SHP77 (cell line): ENCODE data around the gene NR2E3.

Experiments
- DNase-seq, 2 experiments: peaks; one replicate each; lab custom pipeline; 2025; lab: John Stamatoyannopoulos, UW

Gene NR2E3

DNA sequence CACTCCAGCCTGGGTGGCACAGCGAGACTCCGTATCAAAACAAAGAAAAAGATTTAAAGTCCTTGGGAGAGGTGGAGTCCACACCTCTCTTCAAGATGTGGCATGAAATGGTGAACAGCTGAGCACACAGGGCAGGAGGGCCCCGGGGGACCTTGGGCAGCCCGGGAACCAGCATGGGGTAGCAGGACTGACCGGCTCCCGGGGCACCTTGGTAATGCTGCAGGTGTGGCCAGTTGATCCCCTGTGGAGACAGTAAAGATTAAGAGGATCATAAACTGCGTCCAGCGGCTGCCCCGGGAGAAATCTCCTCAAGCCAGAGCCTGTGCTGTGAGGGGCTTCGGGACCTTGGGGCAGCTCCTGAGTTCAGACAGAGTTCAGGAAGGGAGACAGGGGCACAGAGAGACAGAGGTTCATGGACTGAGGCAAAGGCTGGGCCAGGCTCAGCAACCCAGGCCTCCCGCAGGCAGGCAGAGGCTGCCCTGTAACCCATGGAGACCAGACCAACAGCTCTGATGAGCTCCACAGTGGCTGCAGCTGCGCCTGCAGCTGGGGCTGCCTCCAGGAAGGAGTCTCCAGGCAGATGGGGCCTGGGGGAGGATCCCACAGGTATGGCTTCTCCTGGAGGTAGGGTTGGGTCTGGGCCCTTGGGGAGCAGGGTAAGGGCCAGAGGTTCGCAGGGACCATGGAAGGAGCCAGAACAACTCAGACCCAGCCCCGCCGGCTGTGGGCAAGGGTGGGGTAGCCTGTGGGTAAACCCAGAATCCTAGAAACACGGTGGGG lies at the start of gene NR2E3:
Gene NR2E3 (plus strand): TSS at position 299 of the 780 bp plus-strand sequence. CDS start 190 bp downstream, at position 489.
- no peak for DNase-seq

DNA sequence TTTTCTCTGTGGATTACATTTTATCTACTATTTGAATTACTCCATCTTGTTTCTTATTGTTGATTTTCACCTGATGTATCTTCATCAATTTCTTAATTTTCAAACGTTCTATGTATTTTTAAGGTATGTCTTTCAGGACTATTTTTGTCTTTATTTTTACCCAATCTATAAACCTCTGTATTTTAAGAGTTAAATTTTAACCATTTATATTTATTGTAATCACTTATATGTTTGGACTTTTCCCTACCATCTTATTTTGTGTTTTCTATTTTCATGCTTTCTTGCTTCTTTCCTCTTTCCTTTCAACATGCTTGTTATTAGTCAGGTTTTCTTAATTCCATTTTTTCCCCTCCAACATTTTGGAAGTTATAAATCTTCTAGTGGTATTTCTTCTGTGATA lies 49.5 kb upstream of the NR2E3 start:
- DNase-seq: no peak

DNA sequence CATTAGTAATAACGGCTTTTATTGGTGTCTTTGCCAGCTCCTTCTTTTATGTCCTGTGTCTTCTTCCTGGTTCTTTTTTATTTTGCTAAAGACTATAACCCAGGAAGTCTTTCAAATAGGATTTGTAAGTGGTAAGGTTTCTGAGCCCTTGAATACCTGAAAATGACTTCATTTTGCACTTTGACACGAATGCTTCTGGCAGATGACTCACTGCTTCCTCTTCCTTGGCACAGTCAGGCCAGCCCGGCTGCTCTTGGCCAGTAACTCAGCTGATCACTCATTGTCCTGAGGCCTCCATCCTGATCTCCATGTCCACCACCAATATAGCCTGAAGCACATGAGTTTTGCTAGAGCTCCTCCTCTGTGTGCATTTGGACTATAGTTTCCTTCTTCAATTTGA lies 48.7 kb upstream of the NR2E3 start:
- DNase-seq: no peak

DNA sequence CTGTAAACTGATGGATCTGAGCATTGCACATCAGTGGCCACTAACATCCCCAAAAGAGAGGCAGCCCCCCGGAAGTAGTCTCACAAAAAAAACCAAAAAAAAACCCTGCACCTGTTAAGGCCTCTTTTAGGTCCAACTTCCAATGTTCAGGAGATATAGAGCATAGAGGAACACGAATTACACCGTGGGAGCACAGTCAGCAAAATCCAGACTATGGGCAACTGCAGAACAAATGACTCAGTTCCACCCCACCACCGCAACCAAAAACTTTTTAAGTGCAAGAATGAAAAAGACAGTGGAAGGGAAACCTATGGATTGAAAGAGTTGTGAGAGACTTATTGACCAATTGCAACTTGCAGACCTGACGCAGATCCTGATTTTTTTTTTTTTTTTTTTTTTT lies 42.2 kb upstream of the NR2E3 start:
- no peak for DNase-seq

DNA sequence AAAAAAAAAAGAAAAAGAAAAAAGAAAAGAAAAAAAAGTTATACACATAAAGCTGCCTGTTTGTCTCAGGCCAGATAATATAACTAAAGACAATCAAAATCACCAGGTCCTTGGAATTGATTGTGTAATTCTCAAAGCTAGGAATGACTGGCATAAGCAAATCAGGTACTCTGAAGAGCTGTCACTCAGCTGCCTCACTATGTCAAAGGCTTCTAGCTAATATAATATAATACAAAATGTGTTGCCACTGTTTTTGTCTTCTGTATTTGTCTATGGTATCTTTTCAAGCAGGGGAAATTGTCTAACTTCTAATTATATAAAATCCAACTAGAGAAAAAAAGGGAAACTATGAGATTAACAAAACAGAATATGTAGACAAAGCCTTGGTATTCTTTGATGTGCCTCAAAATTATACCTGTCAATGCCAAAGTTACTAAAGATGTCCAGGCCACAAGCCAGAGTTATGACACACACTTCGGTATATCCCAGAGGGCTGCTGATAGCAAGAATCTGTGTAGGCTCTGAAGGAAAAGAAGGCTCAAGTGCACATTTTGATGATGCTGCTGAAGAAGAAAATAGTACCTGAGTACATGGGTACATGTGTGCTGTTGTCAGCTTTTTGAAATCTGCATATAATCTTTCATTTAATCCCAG lies 37.0 kb upstream of the NR2E3 start:
- no peak for DNase-seq

GRCh38 chr15:71775856-71776255 lies 34.5 kb upstream of the NR2E3 start:
- DNase-seq: no peak

- no peak for DNase-seq
Observed at GRCh38 chr15:71776304-71776703, 34.0 kb upstream of the NR2E3 start.

DNA sequence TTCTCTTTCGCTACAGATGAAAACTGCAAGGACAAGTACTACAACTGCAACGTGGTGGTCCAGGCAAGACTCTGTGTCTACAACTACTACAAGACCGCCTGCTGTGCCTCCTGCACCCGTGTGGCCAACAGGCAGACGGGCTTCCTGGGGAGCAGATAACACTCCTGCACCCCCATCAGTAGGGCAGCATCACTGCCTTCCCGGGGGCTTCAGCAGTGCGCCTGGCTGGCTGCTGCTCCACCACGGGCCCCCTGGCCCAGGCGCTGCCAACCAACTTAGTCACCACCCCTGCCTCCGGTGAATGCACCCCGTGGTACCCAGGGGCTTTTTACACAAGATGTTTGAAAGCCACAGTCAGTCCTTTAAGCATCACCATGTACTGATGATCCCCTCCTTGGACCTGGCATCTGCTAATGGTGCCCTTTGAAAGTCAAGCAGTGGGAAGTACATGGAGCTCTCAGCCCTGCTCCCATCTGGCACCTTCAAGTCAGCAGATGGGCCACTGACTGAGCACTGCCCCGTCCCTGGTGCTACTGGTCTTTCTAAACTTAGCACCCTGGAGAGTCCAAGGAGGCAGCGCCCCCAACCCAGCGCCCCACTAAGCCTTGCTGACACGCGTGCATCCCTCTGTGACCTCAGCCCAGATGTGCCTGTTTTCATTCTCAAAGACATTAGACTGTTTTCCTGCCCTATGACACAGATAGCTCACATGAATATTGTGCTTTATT lies 33.0 kb upstream of the NR2E3 start:
- DNase-seq: no peak

GRCh38 chr15:71779073-71779797 lies 31.1 kb upstream of the NR2E3 start:
- DNase-seq: no peak

GRCh38 chr15:71780115-71780976 lies 30.0 kb upstream of the NR2E3 start:
- DNase-seq: peak; percentile 17 to 26

DNA sequence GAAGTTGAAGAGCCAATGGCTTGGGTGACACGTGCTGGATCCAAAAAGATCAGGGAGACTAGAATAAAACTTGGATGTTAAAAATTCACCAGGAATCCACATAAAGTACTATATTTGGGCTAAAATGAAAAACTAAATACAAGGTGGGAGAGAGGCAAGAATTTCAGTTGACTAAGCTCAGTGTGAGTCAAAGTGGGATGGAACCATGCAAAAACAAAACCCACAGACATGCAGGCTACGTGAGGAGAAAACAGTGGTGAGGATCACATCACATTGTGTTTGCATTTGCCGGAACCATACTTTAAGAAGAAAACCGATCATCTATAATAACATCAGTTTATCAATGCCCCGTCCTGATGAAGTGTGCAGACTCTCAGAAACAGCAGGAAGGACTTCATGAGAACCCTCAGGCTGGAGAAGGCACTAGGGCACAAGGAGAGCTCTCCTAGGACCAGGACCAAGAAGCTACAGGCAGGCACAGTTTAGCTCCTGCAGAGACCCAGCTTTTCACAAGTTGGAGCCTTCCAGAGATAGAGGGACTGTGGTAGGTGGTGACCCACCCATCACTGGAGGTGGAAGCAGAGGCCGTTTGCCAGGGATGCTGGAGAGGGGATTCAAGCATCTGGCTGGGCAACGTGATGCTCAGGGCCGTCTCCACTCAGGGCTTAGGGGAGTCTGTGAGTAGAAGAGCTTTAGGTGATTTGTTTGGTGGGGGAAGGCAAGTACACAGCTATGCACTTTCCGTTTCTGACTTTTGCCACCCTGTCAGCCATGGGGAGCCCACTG lies 29.0 kb upstream of the NR2E3 start:
- DNase-seq: no peak

DNA sequence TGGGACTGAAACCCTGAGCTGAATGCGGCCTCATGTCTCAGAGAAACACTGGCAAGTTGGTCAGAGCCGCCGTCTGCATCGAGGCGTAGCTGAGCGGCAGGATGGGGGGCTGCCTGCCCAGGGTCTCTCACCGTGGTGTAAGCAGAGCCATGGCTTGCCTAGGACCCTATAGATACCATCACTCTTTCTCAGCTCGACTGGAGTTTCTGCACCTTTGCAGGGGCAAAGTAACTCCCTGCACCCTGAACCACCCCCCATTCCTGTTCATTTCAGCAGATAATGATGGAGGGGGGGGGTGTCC lies 28.4 kb upstream of the NR2E3 start:
- no peak for DNase-seq

DNA sequence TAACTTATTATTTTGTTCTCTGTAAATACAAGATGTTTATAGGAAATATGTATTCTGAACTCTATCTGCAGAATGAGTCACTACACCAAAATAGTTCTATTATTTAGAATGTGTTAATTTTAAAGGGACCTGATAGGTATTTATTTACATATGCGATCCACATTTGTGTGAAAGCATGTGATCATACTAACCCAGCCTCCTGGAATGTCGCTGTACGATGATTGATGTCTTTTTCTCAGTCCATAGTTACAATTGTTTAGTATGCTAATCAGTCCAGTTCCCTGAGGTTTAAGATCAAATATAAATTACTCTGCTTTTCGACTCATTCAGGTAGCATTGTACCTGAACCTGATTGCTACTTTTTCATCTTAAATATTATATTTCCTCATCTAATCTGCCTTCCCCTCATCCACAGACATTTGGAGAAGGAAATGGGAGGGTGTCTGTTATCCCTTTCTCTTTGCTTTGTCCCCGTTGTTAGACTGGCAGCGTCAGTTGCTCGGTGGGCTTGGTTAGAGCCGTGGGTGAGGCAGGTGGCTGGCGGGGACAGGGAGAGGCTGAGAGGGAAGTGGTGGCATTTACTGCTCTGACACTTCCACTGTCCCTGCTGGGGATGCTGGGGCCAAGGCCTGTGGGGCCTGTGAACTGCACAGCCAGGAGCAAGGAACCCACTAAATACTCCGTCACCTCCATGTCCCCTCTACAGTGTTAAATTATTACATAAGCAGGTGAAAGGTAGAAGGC lies 27.8 kb upstream of the NR2E3 start:
- DNase-seq: no peak

- no peak for DNase-seq
Observed at GRCh38 chr15:71784719-71785118, 25.6 kb upstream of the NR2E3 start.

GRCh38 chr15:71785996-71786395 lies 24.4 kb upstream of the NR2E3 start:
- DNase-seq: no peak

DNA sequence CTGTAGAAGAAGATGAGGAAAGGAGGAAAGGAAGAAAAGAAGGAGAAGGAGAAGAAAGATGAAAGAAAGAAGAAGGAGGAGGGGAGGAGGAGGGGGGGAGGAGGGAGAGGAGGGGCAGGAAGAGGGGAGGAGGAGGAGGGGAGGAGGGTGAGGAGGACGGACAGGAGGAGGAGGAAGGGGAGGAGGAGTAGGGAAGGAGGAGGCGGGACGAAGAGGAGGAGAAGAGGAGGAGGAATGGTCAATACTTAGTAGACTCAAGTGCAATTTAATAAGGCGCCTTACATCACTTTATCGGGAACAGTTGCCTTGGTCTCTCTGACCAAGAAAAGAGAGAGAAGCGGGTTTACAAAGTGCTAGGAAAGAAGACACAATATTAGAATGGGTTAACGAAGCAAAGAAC lies 23.7 kb upstream of the NR2E3 start:
- no peak for DNase-seq

GRCh38 chr15:71788646-71789579 lies 21.4 kb upstream of the NR2E3 start:
- no peak for DNase-seq

DNA sequence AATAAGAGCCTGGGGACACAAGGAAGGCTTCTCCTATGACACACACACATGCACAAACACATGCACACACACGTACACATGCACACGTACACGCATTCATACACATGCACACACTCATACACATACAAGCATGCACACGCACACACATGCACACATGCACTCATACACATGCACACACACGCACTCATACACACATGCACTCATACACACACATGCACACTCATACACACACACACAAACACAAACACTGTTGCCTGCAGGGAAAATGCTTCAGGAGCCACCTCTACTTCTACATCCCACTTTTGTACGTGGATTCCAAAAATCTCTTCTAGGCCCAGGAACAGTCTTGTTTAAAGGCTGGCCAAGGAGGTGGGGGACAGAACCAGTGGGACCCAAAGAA lies 20.7 kb upstream of the NR2E3 start:
- DNase-seq: no peak

DNA sequence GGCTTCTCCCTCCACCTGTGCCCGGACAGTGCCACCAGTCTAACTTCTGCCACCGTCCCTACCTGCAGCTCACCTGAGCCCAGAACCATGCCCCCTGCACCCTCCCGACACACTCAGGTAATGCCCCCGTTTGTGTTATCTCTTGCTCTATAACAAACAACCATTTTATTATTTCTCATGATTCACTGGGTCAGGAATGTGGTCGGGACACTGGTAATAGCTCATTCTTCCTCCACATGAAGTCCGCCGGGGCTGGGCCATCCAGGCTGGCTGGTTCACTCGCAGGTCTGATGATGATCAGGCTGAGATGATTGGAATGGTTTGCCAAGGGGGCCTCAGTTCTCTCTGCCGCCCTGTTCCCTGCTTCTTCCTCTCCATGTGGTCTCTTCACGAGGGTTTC lies 20.3 kb upstream of the NR2E3 start:
- no peak for DNase-seq
